ENCODE measurements around the gene LMF1. TPM values are rescaled to one million over a fixed set of nuclear protein-coding genes. Genes with fewer than 3 reads are reported as not detected.

LMF1 gene
- polyA plus RNA-seq, 1 donor (not counting 4 experiments of a cell fraction or from before 2014, with no cell fraction given) = 3.1 TPM

- Histone ChIP-seq H3K4me2 (ENCODE audit: control insufficient read depth, extremely low read depth, insufficient read depth, low read depth, low read length) (no peak overlapping the region), H3K9me1 (ENCODE audit: control insufficient read depth, extremely low read depth, insufficient read depth, low read length) (no peaks in the 10 kb centered on the region), H3K4me1 (ENCODE audit: control insufficient read depth, extremely low read depth, insufficient read depth, low read length) (no peaks in the 10 kb centered on the region), H3K27me3 (ENCODE audit: control insufficient read depth, extremely low read depth, insufficient read depth, low read length) (peaks cover 21% of the 10 kb centered on the region), H3K27ac (ENCODE audit: control insufficient read depth, insufficient read depth, low read length) (no peak overlapping the region), H3K9ac (ENCODE audit: control insufficient read depth, extremely low read depth, insufficient read depth, low read length) (no peak overlapping the region), H3K9me3 (ENCODE audit: control insufficient read depth, low read depth, low read length) (no peaks in the 10 kb centered on the region), H4K20me1 (ENCODE audit: control insufficient read depth, extremely low read depth, insufficient read depth, low read length) (no peaks in the 10 kb centered on the region), H2AFZ (ENCODE audit: control insufficient read depth, low read length) (no peak overlapping the region), H3K4me3 (ENCODE audit: control insufficient read depth in 2 of 3, extremely low read depth in 1 of 3, insufficient read depth in 2 of 3, low read depth in 1 of 3, low read length in 3 of 3) (no peak overlapping the region), H3K79me2 (ENCODE audit: control insufficient read depth, insufficient read depth, low read length) (no peaks in the 10 kb centered on the region), H3K36me3 (ENCODE audit: control insufficient read depth in 2 of 2, extremely low read depth in 1 of 2, insufficient read depth in 2 of 2, low read length in 2 of 2) (no peaks in the 10 kb centered on the region)
- TF ChIP-seq, protein P1, sequence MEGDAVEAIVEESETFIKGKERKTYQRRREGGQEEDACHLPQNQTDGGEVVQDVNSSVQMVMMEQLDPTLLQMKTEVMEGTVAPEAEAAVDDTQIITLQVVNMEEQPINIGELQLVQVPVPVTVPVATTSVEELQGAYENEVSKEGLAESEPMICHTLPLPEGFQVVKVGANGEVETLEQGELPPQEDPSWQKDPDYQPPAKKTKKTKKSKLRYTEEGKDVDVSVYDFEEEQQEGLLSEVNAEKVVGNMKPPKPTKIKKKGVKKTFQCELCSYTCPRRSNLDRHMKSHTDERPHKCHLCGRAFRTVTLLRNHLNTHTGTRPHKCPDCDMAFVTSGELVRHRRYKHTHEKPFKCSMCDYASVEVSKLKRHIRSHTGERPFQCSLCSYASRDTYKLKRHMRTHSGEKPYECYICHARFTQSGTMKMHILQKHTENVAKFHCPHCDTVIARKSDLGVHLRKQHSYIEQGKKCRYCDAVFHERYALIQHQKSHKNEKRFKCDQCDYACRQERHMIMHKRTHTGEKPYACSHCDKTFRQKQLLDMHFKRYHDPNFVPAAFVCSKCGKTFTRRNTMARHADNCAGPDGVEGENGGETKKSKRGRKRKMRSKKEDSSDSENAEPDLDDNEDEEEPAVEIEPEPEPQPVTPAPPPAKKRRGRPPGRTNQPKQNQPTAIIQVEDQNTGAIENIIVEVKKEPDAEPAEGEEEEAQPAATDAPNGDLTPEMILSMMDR (optimal IDR thresholded peaks at IDR 0.05 in 1 of 3, IDR thresholded peaks at IDR 0.05 in 1 of 3, conservative IDR thresholded peaks at IDR 0.05 in 1 of 3; ENCODE audit: extremely low read depth in 1 of 3, insufficient read depth in 2 of 3, low read length in 3 of 3) = no peak
- no peak for TF ChIP-seq EZH2 (IDR thresholded peaks at IDR 0.05; ENCODE audit: low read length)
- DNase-seq (ENCODE audit: low read depth, low spot score) = no peak
- dilution Hi-C loops (cut with MboI; ENCODE audit: extremely low pct_ligation_motif_present, low sequenced_read_pairs) = no loop called here
- no peak for FAIRE-seq
Measured at GRCh38 chr16:884232-884631, 86.6 kb downstream of the LMF1 start.

DNA sequence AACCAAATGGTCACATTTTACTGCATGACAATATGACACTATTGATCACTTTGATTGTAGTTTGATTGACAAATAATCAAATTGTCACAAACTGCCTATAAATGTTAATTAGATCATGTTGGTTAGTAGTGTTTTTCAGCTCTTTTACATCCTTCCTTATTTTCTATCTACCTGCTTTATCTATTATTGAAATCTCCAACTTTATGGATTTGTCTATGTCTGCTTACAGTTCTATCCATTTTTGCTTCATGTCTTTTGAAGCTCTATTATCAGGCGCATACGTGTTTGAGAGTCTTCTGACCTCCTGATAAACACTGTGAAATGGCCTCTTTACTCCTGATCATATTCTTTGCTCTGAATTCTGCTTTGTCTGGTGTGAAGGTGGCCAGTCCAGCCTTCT lies 87.0 kb downstream of the LMF1 start:
- Histone ChIP-seq H3K27me3 (ENCODE audit: control insufficient read depth, extremely low read depth, insufficient read depth, low read length) (peaks cover 21% of the 10 kb centered on the region), H3K79me2 (ENCODE audit: control insufficient read depth, insufficient read depth, low read length) (no peaks in the 10 kb centered on the region), H3K36me3 (ENCODE audit: control insufficient read depth in 2 of 2, extremely low read depth in 1 of 2, insufficient read depth in 2 of 2, low read length in 2 of 2) (no peaks in the 10 kb centered on the region), H3K9me3 (ENCODE audit: control insufficient read depth, low read depth, low read length) (no peaks in the 10 kb centered on the region), H2AFZ (ENCODE audit: control insufficient read depth, low read length) (no peak overlapping the region), H4K20me1 (ENCODE audit: control insufficient read depth, extremely low read depth, insufficient read depth, low read length) (no peaks in the 10 kb centered on the region), H3K4me2 (ENCODE audit: control insufficient read depth, extremely low read depth, insufficient read depth, low read depth, low read length) (no peak overlapping the region), H3K9ac (ENCODE audit: control insufficient read depth, extremely low read depth, insufficient read depth, low read length) (no peak overlapping the region), H3K4me1 (ENCODE audit: control insufficient read depth, extremely low read depth, insufficient read depth, low read length) (no peaks in the 10 kb centered on the region), H3K27ac (ENCODE audit: control insufficient read depth, insufficient read depth, low read length) (no peak overlapping the region), H3K4me3 (ENCODE audit: control insufficient read depth in 2 of 3, extremely low read depth in 1 of 3, insufficient read depth in 2 of 3, low read depth in 1 of 3, low read length in 3 of 3) (no peak overlapping the region), H3K9me1 (ENCODE audit: control insufficient read depth, extremely low read depth, insufficient read depth, low read length) (no peaks in the 10 kb centered on the region)
- DNase-seq (ENCODE audit: low read depth, low spot score) (no peak), FAIRE-seq (no peak)
- dilution Hi-C loops (cut with MboI; ENCODE audit: extremely low pct_ligation_motif_present, low sequenced_read_pairs) = no loop called here
- TF ChIP-seq, protein P1 (optimal IDR thresholded peaks at IDR 0.05 in 1 of 3, IDR thresholded peaks at IDR 0.05 in 1 of 3, conservative IDR thresholded peaks at IDR 0.05 in 1 of 3; ENCODE audit: extremely low read depth in 1 of 3, insufficient read depth in 2 of 3, low read length in 3 of 3) = no peak
- TF ChIP-seq EZH2 (IDR thresholded peaks at IDR 0.05; ENCODE audit: low read length) = no peak

Measured in keratinocyte (primary cell).